ENCODE results near the gene BCKDHB.

DNA sequence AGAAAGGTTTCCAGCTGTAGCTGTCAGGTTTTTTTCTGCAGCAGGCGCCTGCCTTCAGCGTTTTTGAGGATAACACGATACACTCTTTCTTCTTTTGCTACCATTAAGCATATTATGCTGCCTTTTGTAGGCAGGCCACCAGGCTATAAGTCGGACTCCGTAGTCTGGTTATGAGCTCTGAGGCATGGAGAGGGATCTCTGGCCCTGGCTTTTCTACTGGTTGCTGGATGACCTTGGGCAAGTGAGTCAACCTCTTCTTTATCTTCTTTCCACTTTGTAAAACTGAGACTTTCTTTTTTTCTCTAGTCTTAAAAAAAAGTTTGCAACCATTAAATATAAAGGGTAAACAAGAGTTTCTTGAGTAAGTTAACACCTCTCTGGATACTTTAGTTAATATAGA, 120.2 kb downstream of the BCKDHB start:
- TF ChIP-seq, protein P1, sequence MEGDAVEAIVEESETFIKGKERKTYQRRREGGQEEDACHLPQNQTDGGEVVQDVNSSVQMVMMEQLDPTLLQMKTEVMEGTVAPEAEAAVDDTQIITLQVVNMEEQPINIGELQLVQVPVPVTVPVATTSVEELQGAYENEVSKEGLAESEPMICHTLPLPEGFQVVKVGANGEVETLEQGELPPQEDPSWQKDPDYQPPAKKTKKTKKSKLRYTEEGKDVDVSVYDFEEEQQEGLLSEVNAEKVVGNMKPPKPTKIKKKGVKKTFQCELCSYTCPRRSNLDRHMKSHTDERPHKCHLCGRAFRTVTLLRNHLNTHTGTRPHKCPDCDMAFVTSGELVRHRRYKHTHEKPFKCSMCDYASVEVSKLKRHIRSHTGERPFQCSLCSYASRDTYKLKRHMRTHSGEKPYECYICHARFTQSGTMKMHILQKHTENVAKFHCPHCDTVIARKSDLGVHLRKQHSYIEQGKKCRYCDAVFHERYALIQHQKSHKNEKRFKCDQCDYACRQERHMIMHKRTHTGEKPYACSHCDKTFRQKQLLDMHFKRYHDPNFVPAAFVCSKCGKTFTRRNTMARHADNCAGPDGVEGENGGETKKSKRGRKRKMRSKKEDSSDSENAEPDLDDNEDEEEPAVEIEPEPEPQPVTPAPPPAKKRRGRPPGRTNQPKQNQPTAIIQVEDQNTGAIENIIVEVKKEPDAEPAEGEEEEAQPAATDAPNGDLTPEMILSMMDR (IDR thresholded peaks at IDR 0.05) = no peak
- no peak for TF ChIP-seq POLR2A (IDR thresholded peaks at IDR 0.05)
